Measurements from ENCODE around the gene ATP8B4. TPM values are rescaled to one million over a fixed set of nuclear protein-coding genes. Genes with fewer than 3 reads are reported as not detected.

Gene ATP8B4
- total and polyA plus RNA-seq, 4 donors, result 1.9 to 19.7 (median 12.4) TPM

DNA sequence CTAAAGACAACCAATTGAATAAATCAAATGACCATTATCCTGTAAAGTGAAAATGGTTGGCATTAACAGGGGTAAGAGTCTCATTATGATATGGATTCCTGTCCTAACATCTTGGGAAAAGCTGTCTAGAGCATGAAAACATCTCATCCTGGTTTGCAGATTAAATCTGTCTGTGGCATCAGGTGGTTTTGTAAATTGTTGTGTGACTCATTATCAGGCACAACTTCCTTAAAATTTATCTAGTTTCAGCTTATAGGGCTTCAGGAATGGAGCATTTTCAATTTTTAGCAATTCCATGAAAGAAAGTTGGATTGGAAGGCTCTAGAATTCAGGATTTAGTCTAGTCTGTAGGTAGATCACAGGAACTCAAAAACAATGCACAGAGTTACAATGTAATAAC lies 31.8 kb upstream of the ATP8B4 start (continued):
- TF ChIP-seq, protein P1, sequence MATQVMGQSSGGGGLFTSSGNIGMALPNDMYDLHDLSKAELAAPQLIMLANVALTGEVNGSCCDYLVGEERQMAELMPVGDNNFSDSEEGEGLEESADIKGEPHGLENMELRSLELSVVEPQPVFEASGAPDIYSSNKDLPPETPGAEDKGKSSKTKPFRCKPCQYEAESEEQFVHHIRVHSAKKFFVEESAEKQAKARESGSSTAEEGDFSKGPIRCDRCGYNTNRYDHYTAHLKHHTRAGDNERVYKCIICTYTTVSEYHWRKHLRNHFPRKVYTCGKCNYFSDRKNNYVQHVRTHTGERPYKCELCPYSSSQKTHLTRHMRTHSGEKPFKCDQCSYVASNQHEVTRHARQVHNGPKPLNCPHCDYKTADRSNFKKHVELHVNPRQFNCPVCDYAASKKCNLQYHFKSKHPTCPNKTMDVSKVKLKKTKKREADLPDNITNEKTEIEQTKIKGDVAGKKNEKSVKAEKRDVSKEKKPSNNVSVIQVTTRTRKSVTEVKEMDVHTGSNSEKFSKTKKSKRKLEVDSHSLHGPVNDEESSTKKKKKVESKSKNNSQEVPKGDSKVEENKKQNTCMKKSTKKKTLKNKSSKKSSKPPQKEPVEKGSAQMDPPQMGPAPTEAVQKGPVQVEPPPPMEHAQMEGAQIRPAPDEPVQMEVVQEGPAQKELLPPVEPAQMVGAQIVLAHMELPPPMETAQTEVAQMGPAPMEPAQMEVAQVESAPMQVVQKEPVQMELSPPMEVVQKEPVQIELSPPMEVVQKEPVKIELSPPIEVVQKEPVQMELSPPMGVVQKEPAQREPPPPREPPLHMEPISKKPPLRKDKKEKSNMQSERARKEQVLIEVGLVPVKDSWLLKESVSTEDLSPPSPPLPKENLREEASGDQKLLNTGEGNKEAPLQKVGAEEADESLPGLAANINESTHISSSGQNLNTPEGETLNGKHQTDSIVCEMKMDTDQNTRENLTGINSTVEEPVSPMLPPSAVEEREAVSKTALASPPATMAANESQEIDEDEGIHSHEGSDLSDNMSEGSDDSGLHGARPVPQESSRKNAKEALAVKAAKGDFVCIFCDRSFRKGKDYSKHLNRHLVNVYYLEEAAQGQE (IDR thresholded peaks at IDR 0.05), result no peak
- TF ChIP-seq, protein P2, sequence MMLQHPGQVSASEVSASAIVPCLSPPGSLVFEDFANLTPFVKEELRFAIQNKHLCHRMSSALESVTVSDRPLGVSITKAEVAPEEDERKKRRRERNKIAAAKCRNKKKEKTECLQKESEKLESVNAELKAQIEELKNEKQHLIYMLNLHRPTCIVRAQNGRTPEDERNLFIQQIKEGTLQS (IDR thresholded peaks at IDR 0.05), result no peak
- TF ChIP-seq FOXA1 (IDR thresholded peaks at IDR 0.05), result no peak
- TF ChIP-seq, protein P3, sequence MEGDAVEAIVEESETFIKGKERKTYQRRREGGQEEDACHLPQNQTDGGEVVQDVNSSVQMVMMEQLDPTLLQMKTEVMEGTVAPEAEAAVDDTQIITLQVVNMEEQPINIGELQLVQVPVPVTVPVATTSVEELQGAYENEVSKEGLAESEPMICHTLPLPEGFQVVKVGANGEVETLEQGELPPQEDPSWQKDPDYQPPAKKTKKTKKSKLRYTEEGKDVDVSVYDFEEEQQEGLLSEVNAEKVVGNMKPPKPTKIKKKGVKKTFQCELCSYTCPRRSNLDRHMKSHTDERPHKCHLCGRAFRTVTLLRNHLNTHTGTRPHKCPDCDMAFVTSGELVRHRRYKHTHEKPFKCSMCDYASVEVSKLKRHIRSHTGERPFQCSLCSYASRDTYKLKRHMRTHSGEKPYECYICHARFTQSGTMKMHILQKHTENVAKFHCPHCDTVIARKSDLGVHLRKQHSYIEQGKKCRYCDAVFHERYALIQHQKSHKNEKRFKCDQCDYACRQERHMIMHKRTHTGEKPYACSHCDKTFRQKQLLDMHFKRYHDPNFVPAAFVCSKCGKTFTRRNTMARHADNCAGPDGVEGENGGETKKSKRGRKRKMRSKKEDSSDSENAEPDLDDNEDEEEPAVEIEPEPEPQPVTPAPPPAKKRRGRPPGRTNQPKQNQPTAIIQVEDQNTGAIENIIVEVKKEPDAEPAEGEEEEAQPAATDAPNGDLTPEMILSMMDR (IDR thresholded peaks at IDR 0.05; ENCODE audit: low read depth, low read length, missing input control), result no peak

DNA sequence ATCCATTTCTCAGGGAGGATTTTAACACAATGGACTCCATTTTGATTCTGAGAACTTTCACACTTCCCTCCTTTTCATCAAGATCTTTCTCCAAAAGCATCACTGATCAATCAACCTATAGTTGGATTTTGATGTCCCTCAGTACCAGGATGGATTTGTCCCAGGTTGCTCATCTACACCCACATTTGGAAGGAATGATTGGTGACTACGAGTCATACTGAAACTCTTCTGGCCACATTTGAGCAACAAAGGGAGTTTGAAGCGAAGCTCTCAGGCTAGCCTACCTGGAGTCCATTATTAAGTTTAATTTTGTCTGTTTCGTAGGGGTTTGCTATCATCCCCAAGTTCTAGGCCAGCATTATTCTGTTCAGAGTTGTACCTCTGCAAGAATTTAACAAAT lies 31.3 kb upstream of the ATP8B4 start:
- Histone ChIP-seq H3K4me3 (ENCODE audit: low read depth in 1 of 3, low read length in 3 of 3) (no peak overlapping the region), H3K9ac (ENCODE audit: low read depth in 1 of 2, low read length in 2 of 2) (no peak overlapping the region), H3K4me1 (ENCODE audit: control insufficient read depth in 4 of 4, insufficient read depth in 4 of 4, low read length in 3 of 4) (peaks cover 0 to 22% (median 14%) of the 10 kb centered on the region in 4 donors), H3K9me3 (ENCODE audit: control insufficient read depth in 4 of 4, low read length in 3 of 4) (no peaks in the 10 kb centered on the region), H3K27ac (ENCODE audit: low read depth in 1 of 2, low read length in 2 of 2) (no peak overlapping the region), H3K27me3 (ENCODE audit: control insufficient read depth in 4 of 4, insufficient read depth in 4 of 4, low read length in 3 of 4) (no peaks in the 10 kb centered on the region), H3K36me3 (ENCODE audit: control insufficient read depth in 4 of 4, insufficient read depth in 3 of 4, low read depth in 1 of 4, low read length in 3 of 4) (no peaks in the 10 kb centered on the region)
- no peak for DNase-seq (ENCODE audit: low spot score)
- no peak for TF ChIP-seq HNF4A (conservative IDR thresholded peaks at IDR 0.05)
- no peak for TF ChIP-seq RAD21 (IDR thresholded peaks at IDR 0.05)
- no peak for TF ChIP-seq HNF4G (IDR thresholded peaks at IDR 0.05)
- TF ChIP-seq, protein P1 (IDR thresholded peaks at IDR 0.05), result no peak
- no peak for TF ChIP-seq RXRA (IDR thresholded peaks at IDR 0.05)
- no peak for TF ChIP-seq NR2F2 (IDR thresholded peaks at IDR 0.05)
- TF ChIP-seq, protein P4, sequence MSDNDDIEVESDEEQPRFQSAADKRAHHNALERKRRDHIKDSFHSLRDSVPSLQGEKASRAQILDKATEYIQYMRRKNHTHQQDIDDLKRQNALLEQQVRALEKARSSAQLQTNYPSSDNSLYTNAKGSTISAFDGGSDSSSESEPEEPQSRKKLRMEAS (IDR thresholded peaks at IDR 0.05), result no peak
- no peak for TF ChIP-seq TAF1 (conservative IDR thresholded peaks at IDR 0.05)
- TF ChIP-seq FOXA2 (IDR thresholded peaks at IDR 0.05), result no peak
- no peak for TF ChIP-seq FOXA1 (IDR thresholded peaks at IDR 0.05)
- TF ChIP-seq EGR1 (IDR thresholded peaks at IDR 0.05; ENCODE audit: low read depth in 2 of 2), result no peak
- TF ChIP-seq SP1 (IDR thresholded peaks at IDR 0.05), result no peak
- TF ChIP-seq JUND (IDR thresholded peaks at IDR 0.05), result no peak
- TF ChIP-seq YY1 (IDR thresholded peaks at IDR 0.05), result no peak
- TF ChIP-seq, protein P2 (IDR thresholded peaks at IDR 0.05), result no peak
- TF ChIP-seq, protein P3 (IDR thresholded peaks at IDR 0.05; ENCODE audit: low read depth, low read length, missing input control), result no peak
- TF ChIP-seq, protein P5, sequence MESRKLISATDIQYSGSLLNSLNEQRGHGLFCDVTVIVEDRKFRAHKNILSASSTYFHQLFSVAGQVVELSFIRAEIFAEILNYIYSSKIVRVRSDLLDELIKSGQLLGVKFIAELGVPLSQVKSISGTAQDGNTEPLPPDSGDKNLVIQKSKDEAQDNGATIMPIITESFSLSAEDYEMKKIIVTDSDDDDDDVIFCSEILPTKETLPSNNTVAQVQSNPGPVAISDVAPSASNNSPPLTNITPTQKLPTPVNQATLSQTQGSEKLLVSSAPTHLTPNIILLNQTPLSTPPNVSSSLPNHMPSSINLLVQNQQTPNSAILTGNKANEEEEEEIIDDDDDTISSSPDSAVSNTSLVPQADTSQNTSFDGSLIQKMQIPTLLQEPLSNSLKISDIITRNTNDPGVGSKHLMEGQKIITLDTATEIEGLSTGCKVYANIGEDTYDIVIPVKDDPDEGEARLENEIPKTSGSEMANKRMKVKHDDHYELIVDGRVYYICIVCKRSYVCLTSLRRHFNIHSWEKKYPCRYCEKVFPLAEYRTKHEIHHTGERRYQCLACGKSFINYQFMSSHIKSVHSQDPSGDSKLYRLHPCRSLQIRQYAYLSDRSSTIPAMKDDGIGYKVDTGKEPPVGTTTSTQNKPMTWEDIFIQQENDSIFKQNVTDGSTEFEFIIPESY (IDR thresholded peaks at IDR 0.05), result no peak
- 93% methylated on average over 3 of the region's 3 CpGs for WGBS

All from liver (tissue), 9 donors.